IMR-90 (cell line): ENCODE data around the gene DYSF. TPM values are rescaled to one million over a fixed set of nuclear protein-coding genes. Genes with fewer than 3 reads are reported as not detected.

Experiments
- ATAC-seq: fragments of 200-7000 bp; cut with Tn5 transposase; 2 replicates; pipeline ENCODE4 v1.9.1; 2020; ENCODE audit warnings: low read depth, mild to moderate bottlenecking, moderate library complexity
- BruUV-seq: library from RNA; stranded (reverse); fragments of 400-500 nt; replicated peaks from 2 replicates; lab custom pipeline; 2021; lab: Mats Ljungman, UMichigan
- CTCF ChIA-PET: fragments of 300-600 bp; formaldehyde crosslinking; extraction: SDS; loops from one replicate; lab custom pipeline; 2021; ENCODE audit warnings: antibody characterized with exemption; lab: Yijun Ruan, JAX
- POLR2A ChIA-PET: fragments of 300-600 bp; sonication (Branson Sonifier 250); formaldehyde crosslinking; loops from one replicate; lab custom pipeline; 2022; ENCODE audit warnings: antibody characterized with exemption; ENCODE audit not compliant: unreplicated experiment; lab: Charles Lee
- DNase-seq: peaks from one replicate; pipeline ENCODE4 v3.0.0; 2013
- H2AFZ ChIP-seq: replicated peaks from 2 replicates; pipeline ENCODE3; 2013; ENCODE audit warnings: low read length, mild to moderate bottlenecking; ENCODE audit not compliant: poor library complexity
- H2AK5ac ChIP-seq: 2 replicates; pipeline ENCODE4 v1.6.1; 2013; ENCODE audit warnings: low read depth, low read length, inconsistent platforms
- H2AK9ac ChIP-seq: replicated peaks from 2 replicates; pipeline ENCODE3; 2013; ENCODE audit warnings: mild to moderate bottlenecking, low read depth, low read length, moderate library complexity; ENCODE audit not compliant: poor library complexity
- H2BK120ac ChIP-seq: 2 replicates; pipeline ENCODE4 v1.6.1; 2013; ENCODE audit warnings: low read depth, low read length, inconsistent platforms
- H2BK15ac ChIP-seq: 3 replicates; pipeline ENCODE4 v1.6.1; 2013; ENCODE audit warnings: low read depth, low read length, inconsistent platforms
- H2BK20ac ChIP-seq: 2 replicates; pipeline ENCODE4 v1.6.1; 2013; ENCODE audit warnings: low read depth, mild to moderate bottlenecking, inconsistent platforms, low read length, moderate library complexity
- H2BK5ac ChIP-seq: 2 replicates; pipeline ENCODE4 v1.6.1; 2013; ENCODE audit warnings: mild to moderate bottlenecking, low read depth, low read length, inconsistent platforms; ENCODE audit not compliant: poor library complexity, severe bottlenecking
- H3K14ac ChIP-seq: replicated peaks from 2 replicates; pipeline ENCODE4 v1.6.1; 2013; ENCODE audit warnings: low read depth, low read length, inconsistent platforms
- H3K18ac ChIP-seq: 2 replicates; pipeline ENCODE4 v1.6.1; 2013; ENCODE audit warnings: low read depth, low read length, control low read depth
- H3K23ac ChIP-seq: 2 replicates; pipeline ENCODE4 v1.6.1; 2013; ENCODE audit warnings: low read depth, low read length, inconsistent platforms
- H3K27ac ChIP-seq: 2 replicates; pipeline ENCODE4 v1.5.1; 2013; ENCODE audit warnings: mild to moderate bottlenecking, control low read depth, low read length; ENCODE audit not compliant: insufficient read depth
- H3K27me3 ChIP-seq: 2 replicates; pipeline ENCODE4 v1.6.1; 2013; ENCODE audit warnings: low read length; ENCODE audit not compliant: control insufficient read depth, insufficient read depth
- H3K36me3 ChIP-seq: 2 replicates; pipeline ENCODE4 v1.6.1; 2013; ENCODE audit warnings: low read length, mixed read lengths; ENCODE audit not compliant: control insufficient read depth, insufficient read depth
- H3K4ac ChIP-seq: 2 replicates; pipeline ENCODE4 v1.6.1; 2013; ENCODE audit warnings: low read depth, low read length, inconsistent platforms
- H3K4me1 ChIP-seq: 2 replicates; pipeline ENCODE4 v1.6.1; 2013; ENCODE audit warnings: low read length, mixed read lengths; ENCODE audit not compliant: control insufficient read depth, insufficient read depth
- H3K4me2 ChIP-seq: 2 replicates; pipeline ENCODE4 v1.6.1; 2013; ENCODE audit warnings: low read depth, mild to moderate bottlenecking, control low read depth, low read length, moderate library complexity
- H3K4me3 ChIP-seq: 2 replicates; pipeline ENCODE4 v1.5.1; 2013; ENCODE audit warnings: low read depth, mild to moderate bottlenecking, control low read depth, low read length, moderate library complexity; ENCODE audit not compliant: insufficient read depth
- H3K56ac ChIP-seq: 2 replicates; pipeline ENCODE4 v1.6.1; 2013; ENCODE audit warnings: low read length, inconsistent platforms; ENCODE audit not compliant: insufficient read depth; ENCODE audit errors: extremely low read depth
- H3K79me1 ChIP-seq, 2 experiments: 2 replicates each; pipeline ENCODE4 v1.6.1; 2013; ENCODE audit warnings: low read length in 2 of 2, inconsistent platforms in 1 of 2, low read depth in 1 of 2
- H3K9ac ChIP-seq: 2 replicates; pipeline ENCODE4 v1.6.1; 2013; ENCODE audit warnings: low read depth, low read length, control low read depth
- H3K9me1 ChIP-seq: 2 replicates; pipeline ENCODE4 v1.6.1; 2013; ENCODE audit warnings: low read length, inconsistent platforms; ENCODE audit not compliant: insufficient read depth
- H3K9me3 ChIP-seq: 2 replicates; pipeline ENCODE4 v1.6.1; 2013; ENCODE audit warnings: low read length; ENCODE audit not compliant: control insufficient read depth, insufficient read depth
- H4K20me1 ChIP-seq: 2 replicates; pipeline ENCODE4 v1.6.1; 2013; ENCODE audit warnings: low read length, inconsistent platforms; ENCODE audit not compliant: insufficient read depth
- H4K5ac ChIP-seq: 2 replicates; pipeline ENCODE4 v1.6.1; 2013; ENCODE audit warnings: mild to moderate bottlenecking, low read depth, low read length, control low read depth
- H4K8ac ChIP-seq, 2 experiments: 2 replicates each; pipeline ENCODE4 v1.6.1; 2013; ENCODE audit warnings: low read depth in 2 of 2, low read length in 2 of 2, control low read depth in 1 of 2, inconsistent platforms in 1 of 2
- H4K91ac ChIP-seq: 2 replicates; pipeline ENCODE4 v1.6.1; 2013; ENCODE audit warnings: low read depth, low read length, inconsistent platforms; ENCODE audit not compliant: insufficient read depth
- MAFK ChIP-seq: IDR thresholded peaks from 2 replicates; pipeline ENCODE4 v1.6.1; 2012; ENCODE audit warnings: low read depth, low read length, improper control_type of control experiment
- WGBS, 2 experiments: methylation state at CpG; one replicate each; pipeline versions ENCODE4 v1.1.5 to v1.1.7; 2013; ENCODE audit warnings: missing lambda C conversion rate in 2 of 2; ENCODE audit not compliant: insufficient read length in 1 of 2; ENCODE audit errors: extremely low coverage in 2 of 2; 5-methylcytosine and 5-hydroxymethylcytosine counted together
- dilution Hi-C: fragments of 300-500 bp; cut with HindIII; formaldehyde crosslinking; loops from one replicate; pipeline ENCODE4 v1.14.3; 2018; ENCODE audit warnings: low sequenced_read_pairs; ENCODE audit not compliant: unreplicated experiment
- in situ Hi-C: fragments of 300-500 bp; cut with MboI; formaldehyde crosslinking; loops from 3 replicates; pipeline ENCODE4 v1.14.3; 2019; ENCODE audit warnings: low sequenced_read_pairs, inconsistent platforms, mixed read lengths
- intact Hi-C: fragments of 100-400 bp; cut with micrococcal nuclease; formaldehyde crosslinking; loops from 2 replicates; pipeline ENCODE4 v1.10.0; 2022
- polyA plus RNA-seq, 3 experiments: library from polyadenylated mRNA; depleted of rRNA; stranded (reverse); fragments of >200 nt; gene quantifications; 2 replicates each; pipeline ENCODE4 v1.2.3, GENCODE V29; 2012; ENCODE audit warnings: low replicate concordance in 1 of 3
- total RNA-seq: library from RNA; depleted of rRNA; stranded (reverse); fragments of >200 nt; gene quantifications from 2 replicates; pipeline ENCODE4 v1.2.3, GENCODE V29; 2012

The DYSF gene
- total and polyA plus RNA-seq, 2 of the 4 experiments (the other 2 are of a cell fraction) = 0.09 to 0.18 TPM

DNA sequence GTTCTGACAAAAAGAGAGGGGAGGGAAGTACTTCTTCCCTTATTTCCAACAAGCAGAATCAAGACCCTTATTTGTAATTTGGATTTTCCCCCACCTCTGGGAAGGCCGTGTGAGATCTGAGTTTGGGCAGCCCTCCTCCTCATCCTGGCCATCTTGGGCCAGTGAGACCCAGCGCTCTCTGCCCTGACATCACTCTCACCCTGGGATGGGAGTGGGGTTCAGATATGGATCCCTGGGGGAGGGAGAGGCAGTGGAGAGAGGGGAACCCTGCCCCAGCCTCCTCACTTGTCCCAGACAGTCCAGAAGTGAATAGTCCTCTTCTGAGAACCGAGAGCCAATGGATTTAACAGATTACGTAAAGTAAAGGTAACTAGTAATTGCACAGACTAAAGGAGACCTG is 64.5 kb downstream of the DYSF start:
- H4K5ac ChIP-seq = no peak overlapping the region
- no peak overlapping the region for H3K23ac ChIP-seq
- H3K9me1 ChIP-seq = no peaks in the 10 kb centered on the region; the same call in 1 of the 2 replicates
- no peak for ATAC-seq
- H2AFZ ChIP-seq = no peak overlapping the region
- POLR2A ChIA-PET = no interaction called here
- H3K79me1 ChIP-seq = no peaks in the 10 kb centered on the region
- H3K4ac ChIP-seq = no peak overlapping the region
- H3K9me3 ChIP-seq = no peaks in the 10 kb centered on the region
- no peaks in the 10 kb centered on the region for H3K4me1 ChIP-seq
- H3K36me3 ChIP-seq = no peaks in the 10 kb centered on the region
- no peak overlapping the region for H4K91ac ChIP-seq
- in situ Hi-C loops (no loop called here), intact Hi-C loops (no loop called here), dilution Hi-C loops (no loop called here)
- H3K9ac ChIP-seq = no peak overlapping the region
- CTCF ChIA-PET = interaction anchor here (0.5 to 1.2 kb wide), 2 partner anchors 217 to 400 kb away, joined by 3 to 5 read pairs; no protein-coding TSS in a partner anchor
- H4K20me1 ChIP-seq = no peaks in the 10 kb centered on the region
- H2BK120ac ChIP-seq = no peak overlapping the region
- no peak for TF ChIP-seq MAFK
- H3K18ac ChIP-seq = no peak overlapping the region
- no peak overlapping the region for H3K56ac ChIP-seq
- no TSS peak for BruUV-seq
- no peak overlapping the region for H4K8ac ChIP-seq
- H3K4me3 ChIP-seq = no peak overlapping the region
- no peak overlapping the region for H2BK20ac ChIP-seq
- no CpG with 5 or more reads among the region's 4 CpGs for WGBS, 2 experiments
- no peak overlapping the region for H2AK5ac ChIP-seq
- H3K14ac ChIP-seq = no peak overlapping the region
- H3K27ac ChIP-seq = no peak overlapping the region
- no peak overlapping the region for H2BK5ac ChIP-seq
- DNase-seq = no peak
- no peak overlapping the region for H2AK9ac ChIP-seq
- H3K27me3 ChIP-seq = peaks cover 40% of the 10 kb centered on the region
- H3K4me2 ChIP-seq = no peak overlapping the region
- no peak overlapping the region for H2BK15ac ChIP-seq
